NCI-H524 (cell line): ENCODE results near the gene ZFP3.
"Not testable (repeated sequence)": the region's sequence is repeated elsewhere in the genome, so short reads cannot be mapped to it uniquely, and the experiment has no call there.

Experiments used
- DNase-seq, 2 experiments: peaks; one replicate each; lab custom pipeline; 2025; lab: John Stamatoyannopoulos, UW

The ZFP3 gene

GRCh38 chr17:5138616-5139457 lies 60.6 kb downstream of the ZFP3 start:
- no peak for DNase-seq

GRCh38 chr17:5139458-5139732 lies 61.1 kb downstream of the ZFP3 start:
- no peak for DNase-seq

- DNase-seq, result not testable (repeated sequence)
These were observed 64.6 kb downstream of the ZFP3 start for GRCh38 chr17:5142877-5143276.
